Thoracic aorta (tissue), 2 donors: ENCODE measurements around the gene KIF1B. TPM values are rescaled to one million over a fixed set of nuclear protein-coding genes. Genes with fewer than 3 reads are reported as not detected.

ENCODE experiments used
- ATAC-seq: fragments of 150-250 bp; one replicate; pipeline ENCODE4 v1.8.0; 2017; ENCODE audit warnings: low read depth; ENCODE audit not compliant: insufficient number of reproducible peaks, low FRiP score
- DNase-seq: peaks from one replicate; pipeline ENCODE4 v3.0.0-alpha.2; 2020; ENCODE audit warnings: low spot score
- H3K27ac ChIP-seq, 2 donors: fragments of 200-600 bp; sonication (generic); 1 replicate in 1 of 2; 2 replicates in 1 of 2; pipeline ENCODE4 v1.5.1; 2016; ENCODE audit warnings: mild to moderate bottlenecking in 2 of 2, moderate library complexity in 2 of 2
- H3K27me3 ChIP-seq: fragments of 200-600 bp; sonication (generic); replicated peaks from 2 replicates; pipeline ENCODE4 v1.6.0; 2016; ENCODE audit warnings: mild to moderate bottlenecking; ENCODE audit not compliant: insufficient read depth
- H3K36me3 ChIP-seq: fragments of 200-600 bp; sonication (generic); one replicate; pipeline ENCODE4 v1.5.1; 2016
- H3K4me1 ChIP-seq, 2 donors: fragments of 200-600 bp; sonication (generic); 1 replicate in 1 of 2; 2 replicates in 1 of 2; pipeline versions ENCODE4 v1.5.1 to v1.6.0; 2016; ENCODE audit warnings: low read depth in 2 of 2, mild to moderate bottlenecking in 1 of 2; ENCODE audit not compliant: control insufficient read depth in 1 of 2
- H3K4me3 ChIP-seq: fragments of 200-600 bp; sonication (generic); 2 replicates; pipeline ENCODE4 v1.5.1; 2016; ENCODE audit warnings: mild to moderate bottlenecking
- H3K9me3 ChIP-seq: fragments of 200-600 bp; sonication (generic); 2 replicates; pipeline ENCODE4 v1.5.1; 2016
- CTCF ChIP-seq: fragments of 200-600 bp; sonication (generic); IDR thresholded peaks from one replicate; pipeline ENCODE4 v1.5.1; 2019; ENCODE audit warnings: antibody characterized with exemption
- total RNA-seq, 2 donors: library from RNA; depleted of rRNA; stranded (reverse); fragments of >200 nt; gene quantifications; one replicate each; pipeline versions ENCODE4 v1.1.0 to v1.2.3, GENCODE V29; 2016

KIF1B gene
- total RNA-seq, 2 donors from 2014 or later = 40.1 to 64.3 TPM

- Histone ChIP-seq H3K27ac (peak overlapping the region in 1 of 2 donors; percentile 7), H3K27me3 (no peaks in the 10 kb centered on the region), H3K36me3 (peaks cover 8% of the 10 kb centered on the region), H3K4me3 (no peak overlapping the region), H3K9me3 (no peaks in the 10 kb centered on the region), H3K4me1 (peaks cover 0 to 7% of the 10 kb centered on the region in 2 donors)
- TF ChIP-seq CTCF = no peak
- ATAC-seq = no peak
- DNase-seq = peak; percentile 12
These were observed 170.4 kb downstream of the KIF1B start for GRCh38 chr1:10380594-10381275.

- H3K9me3 ChIP-seq = no peaks in the 10 kb centered on the region
- no peak overlapping the region for H3K4me3 ChIP-seq
- no peak for ATAC-seq
- DNase-seq = no peak
- H3K27me3 ChIP-seq = no peaks in the 10 kb centered on the region
- TF ChIP-seq CTCF = no peak
- peaks cover 7 to 27% of the 10 kb centered on the region in 2 donors for H3K4me1 ChIP-seq
- no peak overlapping the region for H3K27ac ChIP-seq
- peaks cover 2% of the 10 kb centered on the region for H3K36me3 ChIP-seq
These were observed 173.3 kb downstream of the KIF1B start for GRCh38 chr1:10383630-10384029.

GRCh38 chr1:10384219-10384618 is 173.8 kb downstream of the KIF1B start:
- peaks cover 7 to 28% of the 10 kb centered on the region in 2 donors for H3K4me1 ChIP-seq
- H3K4me3 ChIP-seq = no peak overlapping the region
- no peaks in the 10 kb centered on the region for H3K9me3 ChIP-seq
- TF ChIP-seq CTCF = no peak
- H3K27ac ChIP-seq = no peak overlapping the region
- ATAC-seq (no peak), DNase-seq (no peak)
- H3K27me3 ChIP-seq = no peaks in the 10 kb centered on the region
- no peaks in the 10 kb centered on the region for H3K36me3 ChIP-seq

GRCh38 chr1:10386761-10387676 is 176.6 kb downstream of the KIF1B start:
- TF ChIP-seq CTCF = no peak
- no peaks in the 10 kb centered on the region for H3K36me3 ChIP-seq
- no peaks in the 10 kb centered on the region for H3K27me3 ChIP-seq
- H3K27ac ChIP-seq = peak overlapping the region; percentile 57 to 61
- ATAC-seq (peak; percentile 15), DNase-seq (no peak)
- peaks cover 7 to 20% of the 10 kb centered on the region in 2 donors for H3K4me1 ChIP-seq
- peak overlapping the region; percentile 27 for H3K4me3 ChIP-seq
- H3K9me3 ChIP-seq = no peaks in the 10 kb centered on the region
